Mesothelial cell of epicardium (in vitro differentiated cells): ENCODE results near the gene COL4A2. TPM values are rescaled to one million over a fixed set of nuclear protein-coding genes. Genes with fewer than 3 reads are reported as not detected.
A peak's percentile ranks its signal among the peaks of the same experiment; 100 is the strongest.

Experiments
- DNase-seq, 2 experiments: peaks; one replicate each; pipeline ENCODE4 v3.0.0; 2021; ENCODE audit warnings: low spot score in 2 of 2; ENCODE audit not compliant: unreplicated experiment in 2 of 2
- H3K27ac Mint-ChIP-seq: 2 replicates; pipeline ENCODE4 v1.8.0; 2021; ENCODE audit warnings: mixed read lengths
- H3K27me3 Mint-ChIP-seq: 2 replicates; pipeline ENCODE4 v1.8.0; 2021; ENCODE audit warnings: low read depth, mixed read lengths
- H3K36me3 Mint-ChIP-seq: 2 replicates; pipeline ENCODE4 v1.8.0; 2021; ENCODE audit warnings: mixed read lengths
- H3K4me1 Mint-ChIP-seq: 2 replicates; pipeline ENCODE4 v1.8.0; 2021; ENCODE audit warnings: mixed read lengths
- H3K4me3 Mint-ChIP-seq: 2 replicates; pipeline ENCODE4 v1.8.0; 2021; ENCODE audit warnings: mild to moderate bottlenecking, moderate library complexity, mixed read lengths
- H3K9me3 Mint-ChIP-seq: 2 replicates; pipeline ENCODE4 v1.8.0; 2021; ENCODE audit warnings: mixed read lengths
- CTCF ChIP-seq: fragments of 200-600 bp; sonication (generic); IDR thresholded peaks from one replicate; pipeline ENCODE4 v1.5.0; 2021; ENCODE audit warnings: antibody characterized with exemption; ENCODE audit not compliant: unreplicated experiment
- total RNA-seq: library from RNA; stranded (reverse); gene quantifications from 3 replicates; pipeline ENCODE4 v1.2.1, GENCODE V29; 2021

COL4A2 gene
- total RNA-seq, 1 donor from 2014 or later = 469 TPM

GRCh38 chr13:110490009-110490770 lies 183.1 kb downstream of the COL4A2 start:
- Mint-ChIP-seq H3K36me3 (peaks cover 31% of the 10 kb centered on the region), H3K4me3 (no peak overlapping the region), H3K27ac (peak overlapping the region; percentile 51), H3K4me1 (peaks cover 12% of the 10 kb centered on the region), H3K9me3 (no peaks in the 10 kb centered on the region), H3K27me3 (no peaks in the 10 kb centered on the region)
- no peak for DNase-seq
- TF ChIP-seq CTCF = no peak

- no peak for TF ChIP-seq CTCF
- Mint-ChIP-seq H3K9me3 (no peaks in the 10 kb centered on the region), H3K4me1 (no peaks in the 10 kb centered on the region), H3K27me3 (no peaks in the 10 kb centered on the region), H3K4me3 (no peak overlapping the region), H3K36me3 (peaks cover 48% of the 10 kb centered on the region), H3K27ac (no peak overlapping the region)
- no peak for DNase-seq
These were observed 185.0 kb downstream of the COL4A2 start for GRCh38 chr13:110491869-110492678.

GRCh38 chr13:110492679-110493593 lies 185.9 kb downstream of the COL4A2 start:
- Mint-ChIP-seq H3K36me3 (peaks cover 49% of the 10 kb centered on the region), H3K27me3 (no peaks in the 10 kb centered on the region), H3K4me3 (no peak overlapping the region), H3K27ac (no peak overlapping the region), H3K9me3 (no peaks in the 10 kb centered on the region), H3K4me1 (no peaks in the 10 kb centered on the region)
- no peak for TF ChIP-seq CTCF
- DNase-seq = no peak

- H3K4me1 Mint-ChIP-seq = no peaks in the 10 kb centered on the region
- H3K4me3 Mint-ChIP-seq = no peak overlapping the region
- no peak for DNase-seq
- no peak overlapping the region for H3K27ac Mint-ChIP-seq
- peaks cover 55% of the 10 kb centered on the region for H3K36me3 Mint-ChIP-seq
- no peaks in the 10 kb centered on the region for H3K27me3 Mint-ChIP-seq
- no peak for TF ChIP-seq CTCF
- no peaks in the 10 kb centered on the region for H3K9me3 Mint-ChIP-seq
These were observed 186.5 kb downstream of the COL4A2 start for GRCh38 chr13:110493613-110494012.

- DNase-seq = no peak
- Mint-ChIP-seq H3K36me3 (peaks cover 59% of the 10 kb centered on the region), H3K4me3 (no peak overlapping the region), H3K9me3 (peaks cover 8% of the 10 kb centered on the region), H3K27me3 (no peaks in the 10 kb centered on the region), H3K4me1 (no peaks in the 10 kb centered on the region), H3K27ac (no peak overlapping the region)
- TF ChIP-seq CTCF = no peak
These were observed 188.3 kb downstream of the COL4A2 start for GRCh38 chr13:110495376-110495775.
